Naive thymus-derived CD4-positive, alpha-beta T cell (primary cell): ENCODE results near the gene PTPN18. TPM values are rescaled to one million over a fixed set of nuclear protein-coding genes. Genes with fewer than 3 reads are reported as not detected.
A peak's percentile ranks its signal among the peaks of the same experiment; 100 is the strongest.

Source experiments
- ATAC-seq: fragments of 150-1000 bp; cut with Tn5 transposase; 2 replicates; pipeline ENCODE4 v1.10.0; 2021; ENCODE audit warnings: mild to moderate bottlenecking, moderate library complexity
- CTCF ChIA-PET: fragments of 350-600 bp; sonication (Branson Sonifier 250); formaldehyde crosslinking; loops from one replicate; lab custom pipeline; 2021; ENCODE audit warnings: antibody characterized with exemption; lab: Charles Lee
- POLR2A ChIA-PET: fragments of 350-600 bp; sonication (Branson Sonifier 250); formaldehyde crosslinking; loops from one replicate; lab custom pipeline; 2021; ENCODE audit warnings: antibody characterized with exemption, inconsistent platforms; lab: Charles Lee
- DNase-seq, 9 donors: peaks; one replicate each; pipeline versions ENCODE4 v3.0.0 to v3.0.0-alpha.2; 2020 to 2022; ENCODE audit warnings: mixed read lengths in 1 of 9
- H3K27ac ChIP-seq: one replicate; pipeline ENCODE4 v1.7.0; 2013; ENCODE audit warnings: mild to moderate bottlenecking, low read depth, low read length, moderate library complexity
- H3K27me3 ChIP-seq, 2 donors: one replicate each; pipeline ENCODE4 v1.7.0; 2013; ENCODE audit warnings: low read length in 2 of 2, mild to moderate bottlenecking in 2 of 2, moderate library complexity in 2 of 2; ENCODE audit not compliant: control insufficient read depth in 2 of 2, insufficient read depth in 2 of 2
- H3K36me3 ChIP-seq, 3 experiments: 1 replicate in 2 of 3; 2 replicates in 1 of 3; pipeline ENCODE4 v1.7.0; 2013; ENCODE audit warnings: low read length in 3 of 3, mild to moderate bottlenecking in 3 of 3, moderate library complexity in 1 of 3; ENCODE audit not compliant: insufficient read depth in 3 of 3, control insufficient read depth in 2 of 3
- H3K4me1 ChIP-seq, 2 donors: one replicate each; pipeline ENCODE4 v1.7.0; 2013; ENCODE audit warnings: low read length in 2 of 2, mild to moderate bottlenecking in 2 of 2, moderate library complexity in 1 of 2; ENCODE audit not compliant: control insufficient read depth in 2 of 2, insufficient read depth in 2 of 2
- H3K4me3 ChIP-seq: 2 replicates; pipeline ENCODE4 v1.7.0; 2013; ENCODE audit warnings: mild to moderate bottlenecking, low read length
- H3K9me3 ChIP-seq, 3 experiments: 1 replicate in 2 of 3; 2 replicates in 1 of 3; pipeline ENCODE4 v1.7.0; 2013; ENCODE audit warnings: low read length in 3 of 3; ENCODE audit not compliant: control insufficient read depth in 2 of 3
- H3K27ac Mint-ChIP-seq, 9 donors: one replicate each; pipeline ENCODE4 v1.8.0; 2020 to 2022; ENCODE audit warnings: mixed read lengths in 9 of 9, mild to moderate bottlenecking in 8 of 9, moderate library complexity in 5 of 9, inconsistent platforms in 2 of 9
- H3K27me3 Mint-ChIP-seq, 5 donors: one replicate each; pipeline ENCODE4 v1.8.0; 2021 to 2022; ENCODE audit warnings: mixed read lengths in 5 of 5, mild to moderate bottlenecking in 1 of 5
- H3K36me3 Mint-ChIP-seq, 5 donors: one replicate each; pipeline ENCODE4 v1.8.0; 2020 to 2022; ENCODE audit warnings: mixed read lengths in 5 of 5, mild to moderate bottlenecking in 3 of 5, inconsistent platforms in 1 of 5
- H3K4me1 Mint-ChIP-seq, 7 donors: one replicate each; pipeline ENCODE4 v1.8.0; 2020 to 2022; ENCODE audit warnings: mixed read lengths in 7 of 7, mild to moderate bottlenecking in 3 of 7, inconsistent platforms in 1 of 7
- H3K4me3 Mint-ChIP-seq, 10 donors: one replicate each; pipeline ENCODE4 v1.8.0; 2020 to 2022; ENCODE audit warnings: mild to moderate bottlenecking in 10 of 10, mixed read lengths in 10 of 10, moderate library complexity in 6 of 10, inconsistent platforms in 2 of 10
- H3K9me3 Mint-ChIP-seq, 11 donors: one replicate each; pipeline ENCODE4 v1.8.0; 2020 to 2022; ENCODE audit warnings: mixed read lengths in 11 of 11, mild to moderate bottlenecking in 4 of 11, inconsistent platforms in 1 of 11, moderate library complexity in 1 of 11
- intact Hi-C, 2 donors: fragments of 100-400 bp; cut with micrococcal nuclease; formaldehyde crosslinking; loops; one replicate each; pipeline ENCODE4 v1.15.1; 2023
- polyA plus RNA-seq, 2 donors: library from polyadenylated mRNA; unstranded; fragments of 300-500 nt; fragmentation: Illumina TruSeq; gene quantifications; one replicate each; pipeline ENCODE4 v1.2.3, GENCODE V29; 2021
- total RNA-seq, 6 experiments: library from RNA in 5 of 6; stranded (reverse) in 5 of 6; gene quantifications; 1 replicate in 5 of 6; 2 replicates in 1 of 6; pipeline ENCODE4 v1.2.3 and lab custom pipeline; 2021 to 2026

Gene PTPN18
- total and polyA plus RNA-seq, 7 experiments from 2014 or later: 39.4 to 112 (median 44.2) TPM

DNA sequence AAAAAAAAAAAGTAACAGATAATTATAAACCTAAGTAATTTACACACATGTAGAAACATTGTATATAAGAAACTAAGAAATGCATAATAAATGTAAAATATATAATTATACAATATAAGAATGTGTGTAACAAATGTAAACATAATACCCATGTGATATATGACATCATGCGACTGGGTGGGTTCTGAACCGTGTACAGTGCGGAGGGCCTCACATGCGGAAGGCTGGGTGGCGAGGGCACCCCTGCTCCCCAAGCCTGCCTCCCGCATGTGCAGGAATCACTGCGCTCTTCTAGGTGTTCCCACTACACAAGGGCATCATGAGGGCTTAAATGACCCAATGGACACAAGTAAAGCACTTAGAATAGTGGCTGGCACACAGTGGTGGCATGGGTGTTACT is 2.0 kb downstream of the PTPN18 start:
- H3K4me1 Mint-ChIP-seq: peaks cover 8 to 17% (median 13%) of the 10 kb centered on the region in 7 donors
- Histone ChIP-seq H3K4me3 (no peak overlapping the region), H3K4me1 (peaks cover 0 to 9% of the 10 kb centered on the region in 2 donors), H3K27me3 (no peaks in the 10 kb centered on the region), H3K27ac (no peak overlapping the region), H3K9me3 (no peaks in the 10 kb centered on the region), H3K36me3 (no peaks in the 10 kb centered on the region)
- POLR2A ChIA-PET: no interaction called here
- no peaks in the 10 kb centered on the region for H3K36me3 Mint-ChIP-seq
- peaks cover 0 to 11% (median 0%) of the 10 kb centered on the region in 5 donors for H3K27me3 Mint-ChIP-seq
- intact Hi-C loops: loop anchor here in 1 of 2 donors (5.0 kb wide), 1 partner anchor 34 kb away; no protein-coding TSS in a partner anchor
- no peak overlapping the region for H3K27ac Mint-ChIP-seq
- no peak for DNase-seq
- H3K9me3 Mint-ChIP-seq: peaks cover 0 to 2% (median 0%) of the 10 kb centered on the region in 11 donors
- ATAC-seq: no peak
- CTCF ChIA-PET: interaction anchor here (0.6 kb wide), 1 partner anchor 22 kb away, joined by 3 read pairs; no protein-coding TSS in a partner anchor
- peak overlapping the region in 1 of 10 donors; percentile 38 for H3K4me3 Mint-ChIP-seq

DNA sequence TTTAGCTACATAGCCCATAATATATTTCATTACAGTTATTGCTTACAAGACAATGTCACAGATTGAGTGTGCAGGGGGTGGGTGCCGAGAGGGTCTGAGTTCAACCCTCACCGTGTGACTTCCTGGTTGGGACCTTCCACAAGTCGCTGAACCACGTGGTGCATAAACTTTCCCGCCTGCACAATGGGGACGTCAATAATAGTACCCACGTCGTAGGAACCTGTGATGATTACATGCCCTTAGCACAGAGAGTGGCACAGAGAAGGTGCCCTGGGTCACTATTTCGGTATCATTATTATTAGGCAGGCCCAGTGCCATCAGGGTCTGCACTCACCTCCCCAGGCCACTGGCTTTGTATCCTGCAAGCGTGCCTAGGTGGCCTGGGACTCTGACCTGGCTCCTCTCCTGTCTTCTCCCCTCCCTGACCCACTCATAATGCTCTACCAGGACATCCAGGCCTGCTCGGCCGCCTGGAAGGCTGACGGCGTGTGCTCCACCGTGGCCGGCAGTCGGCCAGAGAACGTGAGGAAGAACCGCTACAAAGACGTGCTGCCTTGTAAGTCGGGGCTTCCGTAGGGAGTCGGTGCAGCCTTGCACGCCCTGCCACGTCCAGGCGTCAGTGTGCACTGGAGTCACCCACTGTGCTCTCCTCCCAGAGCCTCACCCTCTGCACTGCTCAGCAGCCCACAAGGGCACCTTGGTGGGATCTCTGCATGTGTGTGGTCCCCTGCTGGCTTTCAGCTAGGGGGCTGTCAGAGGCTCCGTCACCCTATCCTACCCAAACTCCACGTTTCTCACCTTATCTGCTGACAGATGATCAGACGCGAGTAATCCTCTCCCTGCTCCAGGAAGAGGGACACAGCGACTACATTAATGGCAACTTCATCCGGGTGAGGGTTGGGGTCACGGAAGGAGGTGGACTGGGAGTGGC is 2.8 kb downstream of the PTPN18 start:
- ATAC-seq (no peak), DNase-seq (no peak)
- no peak overlapping the region for H3K27ac ChIP-seq
- Mint-ChIP-seq H3K36me3 (no peaks in the 10 kb centered on the region), H3K4me1 (peaks cover 8 to 14% (median 11%) of the 10 kb centered on the region in 7 donors), H3K9me3 (peaks cover 0 to 2% (median 0%) of the 10 kb centered on the region in 11 donors), H3K4me3 (peak overlapping the region in 2 of 10 donors; percentile 38 to 44), H3K27ac (no peak overlapping the region), H3K27me3 (peaks cover 0 to 14% (median 0%) of the 10 kb centered on the region in 5 donors)
- intact Hi-C loops: loop anchor here in 1 of 2 donors (5.0 kb wide), 1 partner anchor 34 kb away; no protein-coding TSS in a partner anchor
- no peak overlapping the region for H3K4me3 ChIP-seq
- POLR2A ChIA-PET: no interaction called here
- no peaks in the 10 kb centered on the region for H3K9me3 ChIP-seq
- H3K27me3 ChIP-seq: no peaks in the 10 kb centered on the region
- H3K36me3 ChIP-seq: no peaks in the 10 kb centered on the region
- CTCF ChIA-PET: no interaction called here
- peaks cover 0 to 9% of the 10 kb centered on the region in 2 donors for H3K4me1 ChIP-seq

DNA sequence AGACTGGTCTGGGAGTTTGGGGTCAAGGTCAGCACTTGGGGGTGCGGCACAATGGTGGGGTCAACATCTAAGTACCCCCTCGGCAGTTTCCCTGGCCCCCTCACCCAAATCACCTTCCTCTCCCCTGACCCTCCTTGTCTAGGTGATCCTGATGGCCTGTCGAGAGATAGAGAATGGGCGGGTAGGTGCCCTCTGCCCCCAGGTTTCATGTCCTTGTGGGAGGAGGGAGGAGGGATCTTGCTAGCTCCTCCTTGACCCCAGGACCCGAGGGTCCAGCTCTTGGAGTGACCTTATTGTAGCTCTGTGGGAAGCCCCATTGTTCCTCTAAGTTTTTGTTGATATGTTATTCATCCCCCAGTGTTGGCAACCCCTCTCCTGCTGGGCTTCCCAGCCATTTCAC is 3.6 kb downstream of the PTPN18 start:
- H3K27me3 ChIP-seq: no peaks in the 10 kb centered on the region
- no peak for ATAC-seq
- H3K27ac Mint-ChIP-seq: no peak overlapping the region
- no peak overlapping the region for H3K4me3 Mint-ChIP-seq
- no peak overlapping the region for H3K27ac ChIP-seq
- ChIA-PET CTCF (no interaction called here), POLR2A (no interaction called here)
- no peak for DNase-seq
- peaks cover 0 to 2% (median 0%) of the 10 kb centered on the region in 11 donors for H3K9me3 Mint-ChIP-seq
- H3K36me3 Mint-ChIP-seq: no peaks in the 10 kb centered on the region
- H3K27me3 Mint-ChIP-seq: peaks cover 0 to 14% (median 0%) of the 10 kb centered on the region in 5 donors
- H3K4me1 Mint-ChIP-seq: peaks cover 8 to 14% (median 10%) of the 10 kb centered on the region in 7 donors
- no peak overlapping the region for H3K4me3 ChIP-seq
- no peaks in the 10 kb centered on the region for H3K36me3 ChIP-seq
- intact Hi-C loops: loop anchor here in 1 of 2 donors (5.0 kb wide), 1 partner anchor 33 kb away; no protein-coding TSS in a partner anchor
- H3K4me1 ChIP-seq: peaks cover 0 to 9% of the 10 kb centered on the region in 2 donors
- H3K9me3 ChIP-seq: no peaks in the 10 kb centered on the region

- ATAC-seq: no peak
- Mint-ChIP-seq H3K27ac (no peak overlapping the region), H3K36me3 (peaks cover 0 to 4% (median 0%) of the 10 kb centered on the region in 5 donors)
Measured at GRCh38 chr2:130363479-130363878, 7.6 kb downstream of the PTPN18 start.

GRCh38 chr2:130365075-130365474 is 9.2 kb downstream of the PTPN18 start:
- Mint-ChIP-seq H3K27ac (no peak overlapping the region), H3K4me1 (peaks cover 5 to 9% (median 6%) of the 10 kb centered on the region in 7 donors), H3K9me3 (peaks cover 0 to 2% (median 0%) of the 10 kb centered on the region in 11 donors), H3K36me3 (peaks cover 0 to 6% (median 0%) of the 10 kb centered on the region in 5 donors), H3K4me3 (no peak overlapping the region), H3K27me3 (peaks cover 0 to 11% (median 0%) of the 10 kb centered on the region in 5 donors)
- ATAC-seq (no peak), DNase-seq (no peak)
- no peaks in the 10 kb centered on the region for H3K9me3 ChIP-seq
- no peak overlapping the region for H3K4me3 ChIP-seq
- ChIA-PET CTCF (no interaction called here), POLR2A (no interaction called here)
- H3K27ac ChIP-seq: no peak overlapping the region
- intact Hi-C loops: no loop called here
- no peaks in the 10 kb centered on the region for H3K36me3 ChIP-seq
- peaks cover 5 to 7% of the 10 kb centered on the region in 2 donors for H3K4me1 ChIP-seq
- no peaks in the 10 kb centered on the region for H3K27me3 ChIP-seq

More at GRCh38 chr2:130363479-130363878, 7.6 kb downstream of the PTPN18 start:
- no peak overlapping the region for H3K4me3 Mint-ChIP-seq
- intact Hi-C loops: no loop called here
- H3K27me3 Mint-ChIP-seq: peaks cover 0 to 14% (median 0%) of the 10 kb centered on the region in 5 donors
- H3K36me3 ChIP-seq: no peaks in the 10 kb centered on the region
- no peak overlapping the region for H3K4me3 ChIP-seq
- no peaks in the 10 kb centered on the region for H3K9me3 ChIP-seq
- DNase-seq: no peak
- CTCF ChIA-PET: no interaction called here
- no peaks in the 10 kb centered on the region for H3K4me1 ChIP-seq
- H3K27ac ChIP-seq: no peak overlapping the region
- H3K27me3 ChIP-seq: no peaks in the 10 kb centered on the region
- H3K9me3 Mint-ChIP-seq: peaks cover 0 to 2% (median 0%) of the 10 kb centered on the region in 11 donors
- H3K4me1 Mint-ChIP-seq: peaks cover 0 to 4% (median 0%) of the 10 kb centered on the region in 7 donors
- POLR2A ChIA-PET: interaction anchor here (1.6 kb wide), 1 partner anchor 21 kb away, joined by 5 read pairs; the partner anchor contains the start of gene IMP4

DNA sequence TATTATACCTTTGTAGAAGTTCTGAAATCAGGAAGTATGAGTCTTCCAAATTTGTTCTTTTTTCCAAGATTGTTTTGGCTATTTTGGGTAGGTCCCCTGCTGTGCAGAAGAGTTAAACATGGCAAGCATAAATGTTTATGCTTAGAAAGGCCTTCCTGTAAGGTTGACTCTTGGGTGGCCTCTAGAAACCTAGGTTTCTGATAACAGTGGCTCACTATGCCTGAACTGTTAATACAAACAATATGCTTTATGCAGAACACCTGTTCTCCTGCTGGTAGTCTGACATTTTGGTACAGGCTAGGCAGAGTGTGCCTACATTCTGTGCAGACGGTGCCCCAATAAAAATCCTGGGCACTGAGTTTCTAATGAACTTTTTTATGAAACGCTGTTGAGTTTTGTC is 10.1 kb downstream of the PTPN18 start:
- ATAC-seq: no peak
- Histone ChIP-seq H3K4me1 (peaks cover 14 to 16% of the 10 kb centered on the region in 2 donors), H3K27ac (no peak overlapping the region), H3K4me3 (no peak overlapping the region), H3K36me3 (no peaks in the 10 kb centered on the region), H3K27me3 (no peaks in the 10 kb centered on the region), H3K9me3 (no peaks in the 10 kb centered on the region)
- Mint-ChIP-seq H3K4me1 (peaks cover 14 to 18% (median 15%) of the 10 kb centered on the region in 7 donors), H3K27ac (no peak overlapping the region), H3K27me3 (peaks cover 0 to 9% (median 0%) of the 10 kb centered on the region in 5 donors), H3K4me3 (no peak overlapping the region), H3K36me3 (peaks cover 0 to 12% (median 0%) of the 10 kb centered on the region in 5 donors), H3K9me3 (no peaks in the 10 kb centered on the region)
- no peak for DNase-seq
- ChIA-PET CTCF (no interaction called here), POLR2A (no interaction called here)
- intact Hi-C loops: no loop called here
